ENCODE results near the gene PCDHA7. TPM values are rescaled to one million over a fixed set of nuclear protein-coding genes. Genes with fewer than 3 reads are reported as not detected.
"Not testable (repeated sequence)": the region's sequence is repeated elsewhere in the genome, so short reads cannot be mapped to it uniquely, and the experiment has no call there.

Gene PCDHA7
- polyA plus RNA-seq, 4 donors = 0.06 to 0.07 TPM; not detected in 2

DNA sequence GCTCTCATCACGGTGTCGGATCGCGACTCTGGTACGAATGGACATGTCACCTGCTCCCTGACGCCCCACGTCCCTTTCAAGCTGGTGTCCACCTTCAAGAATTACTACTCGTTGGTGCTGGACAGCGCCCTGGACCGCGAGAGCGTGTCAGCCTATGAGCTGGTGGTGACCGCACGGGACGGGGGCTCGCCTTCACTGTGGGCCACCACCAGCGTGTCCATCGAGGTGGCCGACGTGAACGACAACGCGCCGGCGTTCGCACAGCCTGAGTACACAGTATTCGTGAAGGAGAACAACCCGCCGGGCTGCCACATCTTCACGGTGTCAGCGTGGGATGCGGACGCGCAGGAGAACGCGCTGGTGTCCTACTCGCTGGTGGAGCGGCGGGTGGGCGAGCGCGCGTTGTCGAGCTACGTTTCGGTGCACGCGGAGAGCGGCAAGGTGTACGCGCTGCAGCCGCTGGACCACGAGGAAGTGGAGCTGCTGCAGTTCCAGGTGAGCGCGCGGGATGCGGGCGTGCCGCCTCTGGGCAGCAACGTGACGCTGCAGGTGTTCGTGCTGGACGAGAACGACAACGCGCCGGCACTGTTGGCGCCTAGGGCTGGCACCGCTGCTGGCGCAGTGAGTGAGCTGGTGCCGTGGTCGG is 37.9 kb upstream of the PCDHA7 start:
- H3K4me1 ChIP-seq (ENCODE audit: control insufficient read depth in 3 of 3, insufficient read depth in 2 of 3, low read depth in 1 of 3, low read length in 2 of 3); H3K27ac ChIP-seq (ENCODE audit: low read depth in 1 of 3, low read length in 2 of 3); FAIRE-seq; DNase-seq; H3K27me3 ChIP-seq (ENCODE audit: control insufficient read depth in 3 of 3, insufficient read depth in 3 of 3, low read length in 3 of 3); H3K4me3 ChIP-seq (ENCODE audit: low read depth in 1 of 3, low read length in 3 of 3); H3K36me3 ChIP-seq (ENCODE audit: control insufficient read depth in 3 of 3, insufficient read depth in 2 of 3, low read depth in 1 of 3, low read length in 3 of 3): not testable (repeated sequence)
- peaks cover 9 to 31% of the 10 kb centered on the region in 2 donors for H3K9me3 ChIP-seq (ENCODE audit: control insufficient read depth in 2 of 2, insufficient read depth in 1 of 2, low read depth in 1 of 2, low read length in 1 of 2)
- WGBS, 3 donors = 62 to 80% (median 78%) methylated on average over 69 to 72 of the region's 72 CpGs

DNA sequence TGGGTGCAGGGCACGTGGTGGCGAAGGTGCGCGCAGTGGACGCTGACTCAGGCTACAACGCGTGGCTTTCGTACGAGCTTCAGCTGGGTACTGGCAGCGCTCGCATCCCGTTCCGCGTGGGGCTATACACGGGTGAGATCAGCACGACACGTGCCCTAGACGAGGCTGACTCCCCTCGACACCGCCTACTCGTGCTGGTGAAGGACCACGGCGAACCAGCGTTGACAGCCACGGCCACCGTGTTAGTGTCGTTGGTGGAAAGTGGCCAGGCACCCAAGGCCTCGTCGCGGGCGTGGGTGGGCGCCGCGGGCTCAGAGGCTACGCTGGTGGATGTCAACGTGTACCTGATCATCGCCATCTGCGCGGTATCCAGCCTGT is 37.4 kb upstream of the PCDHA7 start:
- 61 to 81% (median 76%) methylated on average over 39 of the region's 39 CpGs for WGBS, 3 donors
- Histone ChIP-seq H3K4me3 (ENCODE audit: low read depth in 1 of 3, low read length in 3 of 3) (no peak overlapping the region), H3K9me3 (ENCODE audit: control insufficient read depth in 2 of 2, insufficient read depth in 1 of 2, low read depth in 1 of 2, low read length in 1 of 2) (peaks cover 10 to 34% of the 10 kb centered on the region in 2 donors), H3K36me3 (ENCODE audit: control insufficient read depth in 3 of 3, insufficient read depth in 2 of 3, low read depth in 1 of 3, low read length in 3 of 3) (no peaks in the 10 kb centered on the region), H3K4me1 (ENCODE audit: control insufficient read depth in 3 of 3, insufficient read depth in 2 of 3, low read depth in 1 of 3, low read length in 2 of 3) (no peaks in the 10 kb centered on the region), H3K27me3 (ENCODE audit: control insufficient read depth in 3 of 3, insufficient read depth in 3 of 3, low read length in 3 of 3) (peaks cover 0 to 13% (median 0%) of the 10 kb centered on the region in 3 donors), H3K27ac (ENCODE audit: low read depth in 1 of 3, low read length in 2 of 3) (no peak overlapping the region)
- FAIRE-seq = no peak
- DNase-seq = no peak

DNA sequence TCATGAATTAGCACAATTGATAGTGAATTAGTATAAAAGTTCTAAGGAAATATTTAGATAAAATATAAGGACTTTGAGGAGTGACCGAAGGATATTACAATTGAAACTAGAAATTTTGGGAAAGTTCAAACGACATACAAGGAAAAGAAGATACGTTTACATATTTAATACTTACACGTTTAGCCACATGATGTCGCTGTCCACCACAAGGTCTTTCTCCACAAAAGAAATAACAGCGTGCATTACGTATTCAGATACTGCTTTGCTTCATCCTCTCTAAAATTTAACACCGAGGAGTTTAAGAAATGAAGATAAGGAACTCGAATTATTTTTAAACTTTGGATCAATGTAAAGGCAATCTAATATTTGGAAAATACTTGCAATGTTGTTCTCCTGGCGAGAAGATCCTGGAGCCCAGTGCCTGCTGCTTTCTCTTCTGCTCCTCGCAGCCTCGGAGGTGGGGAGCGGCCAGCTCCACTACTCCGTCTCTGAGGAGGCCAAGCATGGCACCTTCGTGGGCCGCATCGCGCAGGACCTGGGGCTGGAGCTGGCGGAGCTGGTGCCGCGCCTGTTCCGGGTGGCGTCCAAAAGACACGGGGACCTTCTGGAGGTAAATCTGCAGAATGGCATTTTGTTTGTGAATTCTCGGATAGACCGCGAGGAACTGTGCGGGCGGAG is 33.1 kb upstream of the PCDHA7 start, which contains the start of gene PCDHA3:
Gene PCDHA3 (plus strand): TSS at position 242 of the 678 bp plus-strand sequence.
- DNase-seq (no peak), FAIRE-seq (no peak)
- Histone ChIP-seq H3K36me3 (ENCODE audit: control insufficient read depth in 3 of 3, insufficient read depth in 2 of 3, low read depth in 1 of 3, low read length in 3 of 3) (no peaks in the 10 kb centered on the region), H3K27me3 (ENCODE audit: control insufficient read depth in 3 of 3, insufficient read depth in 3 of 3, low read length in 3 of 3) (peaks cover 0 to 8% (median 0%) of the 10 kb centered on the region in 3 donors), H3K27ac (ENCODE audit: low read depth in 1 of 3, low read length in 2 of 3) (no peak within 1 kb of the TSS), H3K4me3 (ENCODE audit: low read depth in 1 of 3, low read length in 3 of 3) (no peak within 1 kb of the TSS), H3K9me3 (ENCODE audit: control insufficient read depth in 2 of 2, insufficient read depth in 1 of 2, low read depth in 1 of 2, low read length in 1 of 2) (peaks cover 14 to 34% of the 10 kb centered on the region in 2 donors), H3K4me1 (ENCODE audit: control insufficient read depth in 3 of 3, insufficient read depth in 2 of 3, low read depth in 1 of 3, low read length in 2 of 3) (no peaks in the 10 kb centered on the region)
- 23 to 40% (median 38%) methylated on average over 29 of the region's 29 CpGs for WGBS, 3 donors

DNA sequence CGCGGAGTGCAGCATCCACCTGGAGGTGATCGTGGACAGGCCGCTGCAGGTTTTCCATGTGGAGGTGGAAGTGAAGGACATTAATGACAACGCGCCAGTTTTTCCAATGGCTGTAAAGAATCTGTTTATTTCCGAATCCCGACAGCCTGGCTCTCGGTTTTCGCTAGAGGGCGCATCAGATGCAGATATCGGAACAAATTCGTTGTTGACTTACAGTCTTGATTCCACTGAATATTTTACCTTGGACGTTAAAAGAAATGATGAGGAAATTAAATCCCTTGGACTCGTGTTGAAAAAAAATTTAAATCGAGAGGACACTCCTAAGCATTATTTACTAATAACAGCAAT is 32.6 kb upstream of the PCDHA7 start:
- Histone ChIP-seq H3K9me3 (ENCODE audit: control insufficient read depth in 2 of 2, insufficient read depth in 1 of 2, low read depth in 1 of 2, low read length in 1 of 2) (peaks cover 12 to 29% of the 10 kb centered on the region in 2 donors), H3K4me3 (ENCODE audit: low read depth in 1 of 3, low read length in 3 of 3) (no peak overlapping the region)
- WGBS, 3 donors = 18 to 41% (median 32%) methylated on average over 16 of the region's 16 CpGs

DNA sequence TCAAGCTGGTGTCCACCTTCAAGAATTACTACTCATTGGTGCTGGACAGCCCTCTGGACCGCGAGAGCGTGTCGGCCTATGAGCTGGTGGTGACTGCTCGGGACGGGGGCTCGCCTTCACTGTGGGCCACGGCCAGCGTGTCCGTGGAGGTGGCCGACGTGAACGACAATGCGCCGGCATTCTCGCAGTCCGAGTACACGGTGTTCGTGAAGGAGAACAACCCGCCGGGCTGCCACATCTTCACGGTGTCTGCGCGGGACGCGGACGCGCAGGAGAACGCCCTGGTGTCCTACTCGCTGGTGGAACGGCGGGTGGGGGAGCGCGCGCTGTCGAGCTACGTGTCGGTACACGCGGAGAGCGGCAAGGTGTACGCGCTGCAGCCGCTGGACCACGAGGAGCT is 31.7 kb upstream of the PCDHA7 start:
- FAIRE-seq = not testable (repeated sequence)
- 55 to 77% (median 69%) methylated on average over 45 of the region's 45 CpGs for WGBS, 3 donors

More for the DNA sequence above, 32.6 kb upstream of the PCDHA7 start:
- no peaks in the 10 kb centered on the region for H3K4me1 ChIP-seq (ENCODE audit: control insufficient read depth in 3 of 3, insufficient read depth in 2 of 3, low read depth in 1 of 3, low read length in 2 of 3)
- DNase-seq = no peak
- no peaks in the 10 kb centered on the region for H3K36me3 ChIP-seq (ENCODE audit: control insufficient read depth in 3 of 3, insufficient read depth in 2 of 3, low read depth in 1 of 3, low read length in 3 of 3)
- peaks cover 0 to 8% (median 0%) of the 10 kb centered on the region in 3 donors for H3K27me3 ChIP-seq (ENCODE audit: control insufficient read depth in 3 of 3, insufficient read depth in 3 of 3, low read length in 3 of 3)
- FAIRE-seq = no peak
- H3K27ac ChIP-seq (ENCODE audit: low read depth in 1 of 3, low read length in 2 of 3) = no peak overlapping the region

DNA sequence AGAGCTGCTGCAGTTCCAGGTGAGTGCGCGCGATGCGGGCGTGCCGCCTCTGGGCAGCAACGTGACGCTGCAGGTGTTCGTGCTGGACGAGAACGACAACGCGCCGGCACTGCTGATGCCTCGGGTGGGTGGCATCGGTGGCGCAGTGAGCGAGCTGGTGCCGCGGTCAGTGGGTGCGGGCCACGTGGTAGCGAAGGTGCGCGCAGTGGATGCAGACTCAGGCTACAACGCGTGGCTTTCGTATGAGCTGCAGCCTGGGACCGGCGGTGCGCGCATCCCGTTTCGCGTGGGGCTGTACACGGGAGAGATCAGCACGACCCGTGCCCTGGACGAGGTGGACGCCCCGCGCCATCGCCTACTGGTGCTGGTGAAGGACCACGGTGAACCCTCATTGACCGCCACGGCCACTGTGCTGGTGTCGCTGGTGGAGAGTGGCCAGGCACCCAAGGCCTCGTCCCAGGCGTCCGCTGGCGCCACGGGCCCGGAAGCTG is 31.2 kb upstream of the PCDHA7 start:
- FAIRE-seq (no peak), DNase-seq (no peak)
- WGBS, 3 donors = 57 to 74% (median 66%) methylated on average over 51 to 53 of the region's 53 CpGs
- peaks cover 0 to 14% (median 0%) of the 10 kb centered on the region in 3 donors for H3K27me3 ChIP-seq (ENCODE audit: control insufficient read depth in 3 of 3, insufficient read depth in 3 of 3, low read length in 3 of 3)
- peaks cover 6 to 29% of the 10 kb centered on the region in 2 donors for H3K9me3 ChIP-seq (ENCODE audit: control insufficient read depth in 2 of 2, insufficient read depth in 1 of 2, low read depth in 1 of 2, low read length in 1 of 2)
- H3K36me3 ChIP-seq (ENCODE audit: control insufficient read depth in 3 of 3, insufficient read depth in 2 of 3, low read depth in 1 of 3, low read length in 3 of 3) = no peaks in the 10 kb centered on the region
- H3K27ac ChIP-seq (ENCODE audit: low read depth in 1 of 3, low read length in 2 of 3) = no peak overlapping the region
- H3K4me1 ChIP-seq (ENCODE audit: control insufficient read depth in 3 of 3, insufficient read depth in 2 of 3, low read depth in 1 of 3, low read length in 2 of 3) = no peaks in the 10 kb centered on the region
- H3K4me3 ChIP-seq (ENCODE audit: low read depth in 1 of 3, low read length in 3 of 3) = no peak overlapping the region

More for the DNA sequence above, 31.7 kb upstream of the PCDHA7 start:
- not testable (repeated sequence) for H3K4me3 ChIP-seq (ENCODE audit: low read depth in 1 of 3, low read length in 3 of 3); DNase-seq; H3K36me3 ChIP-seq (ENCODE audit: control insufficient read depth in 3 of 3, insufficient read depth in 2 of 3, low read depth in 1 of 3, low read length in 3 of 3); H3K4me1 ChIP-seq (ENCODE audit: control insufficient read depth in 3 of 3, insufficient read depth in 2 of 3, low read depth in 1 of 3, low read length in 2 of 3); H3K27ac ChIP-seq (ENCODE audit: low read depth in 1 of 3, low read length in 2 of 3)
- H3K27me3 ChIP-seq (ENCODE audit: control insufficient read depth in 3 of 3, insufficient read depth in 3 of 3, low read length in 3 of 3) = peaks cover 0 to 11% (median 0%) of the 10 kb centered on the region in 3 donors
- H3K9me3 ChIP-seq (ENCODE audit: control insufficient read depth in 2 of 2, insufficient read depth in 1 of 2, low read depth in 1 of 2, low read length in 1 of 2) = peaks cover 6 to 27% of the 10 kb centered on the region in 2 donors

DNA sequence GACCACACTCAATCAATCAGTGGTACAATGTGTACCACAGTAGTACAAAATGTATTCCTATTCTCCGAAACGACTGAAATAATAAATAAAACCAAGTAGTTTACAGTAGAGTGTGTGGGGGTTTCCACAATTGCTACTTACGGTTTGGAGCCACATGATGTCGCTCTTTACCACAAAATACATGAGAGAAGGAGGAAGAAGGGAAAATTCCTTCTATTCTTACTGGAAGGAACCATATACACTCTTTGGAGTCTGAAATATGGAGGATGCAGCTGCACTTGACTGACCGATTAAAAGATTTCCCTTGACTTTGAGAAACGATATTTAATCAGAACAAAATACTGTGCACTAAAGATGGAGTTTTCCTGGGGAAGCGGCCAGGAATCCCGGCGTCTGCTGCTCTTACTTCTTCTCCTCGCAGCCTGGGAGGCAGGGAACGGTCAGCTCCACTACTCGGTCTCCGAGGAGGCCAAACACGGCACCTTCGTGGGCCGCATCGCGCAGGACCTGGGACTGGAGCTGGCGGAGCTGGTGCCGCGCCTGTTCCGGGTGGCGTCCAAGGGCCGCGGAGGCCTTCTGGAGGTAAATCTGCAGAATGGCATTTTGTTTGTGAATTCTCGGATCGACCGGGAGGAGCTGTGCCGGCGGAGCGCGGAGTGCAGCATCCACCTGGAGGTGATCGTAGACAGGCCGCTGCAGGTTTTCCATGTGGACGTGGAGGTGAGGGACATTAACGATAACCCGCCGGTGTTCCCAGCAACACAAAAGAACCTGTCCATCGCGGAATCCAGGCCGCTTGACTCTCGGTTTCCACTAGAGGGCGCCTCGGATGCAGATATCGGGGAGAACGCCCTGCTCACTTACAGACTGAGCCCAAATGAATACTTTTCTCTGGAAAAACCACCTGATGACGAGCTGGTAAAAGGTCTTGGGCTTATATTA is 27.0 kb upstream of the PCDHA7 start, which contains the start of gene PCDHA4:
Gene PCDHA4 (plus strand): TSS at position 235 of the 942 bp plus-strand sequence.
- WGBS, 3 donors = 21 to 43% (median 40%) methylated on average over 32 to 38 of the region's 47 CpGs
- no peak within 1 kb of the TSS for H3K27ac ChIP-seq (ENCODE audit: low read depth in 1 of 3, low read length in 2 of 3)
- peaks cover 0 to 9% (median 0%) of the 10 kb centered on the region in 3 donors for H3K27me3 ChIP-seq (ENCODE audit: control insufficient read depth in 3 of 3, insufficient read depth in 3 of 3, low read length in 3 of 3)
- no peaks in the 10 kb centered on the region for H3K36me3 ChIP-seq (ENCODE audit: control insufficient read depth in 3 of 3, insufficient read depth in 2 of 3, low read depth in 1 of 3, low read length in 3 of 3)
- DNase-seq (no peak), FAIRE-seq (no peak)
- no peaks in the 10 kb centered on the region for H3K4me1 ChIP-seq (ENCODE audit: control insufficient read depth in 3 of 3, insufficient read depth in 2 of 3, low read depth in 1 of 3, low read length in 2 of 3)
- peaks cover 4 to 37% of the 10 kb centered on the region in 2 donors for H3K9me3 ChIP-seq (ENCODE audit: control insufficient read depth in 2 of 2, insufficient read depth in 1 of 2, low read depth in 1 of 2, low read length in 1 of 2)
- H3K4me3 ChIP-seq (ENCODE audit: low read depth in 1 of 3, low read length in 3 of 3) = peak within 1 kb of the TSS in 1 of 3 donors; percentile 13
